ENCODE results near the gene FRYL.
A peak's percentile ranks its signal among the peaks of the same experiment; 100 is the strongest.
"Not testable (repeated sequence)": the region's sequence is repeated elsewhere in the genome, so short reads cannot be mapped to it uniquely, and the experiment has no call there.

FRYL gene

GRCh38 chr4:48774760-48775710, 5.0 kb downstream of the FRYL start:
- no peak overlapping the region for H3K4me3 Mint-ChIP-seq
- no peaks in the 10 kb centered on the region for H3K27me3 Mint-ChIP-seq
- DNase-seq = no peak
- no peaks in the 10 kb centered on the region for H3K9me3 Mint-ChIP-seq
- peaks cover 23% of the 10 kb centered on the region for H3K36me3 Mint-ChIP-seq (ENCODE audit: low read depth)
- H3K27ac Mint-ChIP-seq = no peak overlapping the region
- H3K4me1 Mint-ChIP-seq (ENCODE audit: low read depth) = peaks cover 70% of the 10 kb centered on the region

- H3K4me1 Mint-ChIP-seq (ENCODE audit: low read depth) = peaks cover 76% of the 10 kb centered on the region
- no peaks in the 10 kb centered on the region for H3K9me3 Mint-ChIP-seq
- H3K27me3 Mint-ChIP-seq = no peaks in the 10 kb centered on the region
- H3K4me3 Mint-ChIP-seq = no peak overlapping the region
- H3K36me3 Mint-ChIP-seq (ENCODE audit: low read depth) = peaks cover 21% of the 10 kb centered on the region
- H3K27ac Mint-ChIP-seq = no peak overlapping the region
- no peak for DNase-seq
Measured at GRCh38 chr4:48772556-48772955, 7.5 kb downstream of the FRYL start.

- Mint-ChIP-seq H3K4me1 (ENCODE audit: low read depth) (peaks cover 67% of the 10 kb centered on the region), H3K27me3 (no peaks in the 10 kb centered on the region), H3K9me3 (no peaks in the 10 kb centered on the region), H3K27ac (peak overlapping the region; percentile 41), H3K36me3 (ENCODE audit: low read depth) (peaks cover 20% of the 10 kb centered on the region), H3K4me3 (peak overlapping the region; percentile 25)
- DNase-seq = no peak
Measured at GRCh38 chr4:48767055-48767929, 12.8 kb downstream of the FRYL start.

GRCh38 chr4:48766131-48766792, 13.8 kb downstream of the FRYL start:
- H3K4me1 Mint-ChIP-seq (ENCODE audit: low read depth) = peaks cover 63% of the 10 kb centered on the region
- DNase-seq = no peak
- H3K9me3 Mint-ChIP-seq = no peaks in the 10 kb centered on the region
- H3K27me3 Mint-ChIP-seq = no peaks in the 10 kb centered on the region
- H3K27ac Mint-ChIP-seq = peak overlapping the region; percentile 16
- peaks cover 24% of the 10 kb centered on the region for H3K36me3 Mint-ChIP-seq (ENCODE audit: low read depth)
- H3K4me3 Mint-ChIP-seq = no peak overlapping the region

GRCh38 chr4:48762408-48762807, 17.7 kb downstream of the FRYL start:
- Mint-ChIP-seq H3K9me3 (peaks cover 4% of the 10 kb centered on the region), H3K27me3 (no peaks in the 10 kb centered on the region), H3K4me1 (ENCODE audit: low read depth) (peaks cover 43% of the 10 kb centered on the region), H3K36me3 (ENCODE audit: low read depth) (peaks cover 25% of the 10 kb centered on the region), H3K4me3 (no peak overlapping the region), H3K27ac (no peak overlapping the region)
- no peak for DNase-seq

- H3K27me3 Mint-ChIP-seq = no peaks in the 10 kb centered on the region
Measured at GRCh38 chr4:48761286-48761685, 18.8 kb downstream of the FRYL start.

GRCh38 chr4:48758703-48759102, 21.4 kb downstream of the FRYL start:
- not testable (repeated sequence) for DNase-seq, H3K4me3 Mint-ChIP-seq, H3K27me3 Mint-ChIP-seq, H3K27ac Mint-ChIP-seq
- peaks cover 44% of the 10 kb centered on the region for H3K4me1 Mint-ChIP-seq (ENCODE audit: low read depth)
- peaks cover 25% of the 10 kb centered on the region for H3K36me3 Mint-ChIP-seq (ENCODE audit: low read depth)
- H3K9me3 Mint-ChIP-seq = peaks cover 13% of the 10 kb centered on the region

More at GRCh38 chr4:48761286-48761685, 18.8 kb downstream of the FRYL start:
- Mint-ChIP-seq H3K36me3 (ENCODE audit: low read depth) (peaks cover 20% of the 10 kb centered on the region), H3K9me3 (peaks cover 5% of the 10 kb centered on the region), H3K4me1 (ENCODE audit: low read depth) (peaks cover 41% of the 10 kb centered on the region), H3K4me3 (no peak overlapping the region), H3K27ac (no peak overlapping the region)
- no peak for DNase-seq

- peaks cover 22% of the 10 kb centered on the region for H3K36me3 Mint-ChIP-seq (ENCODE audit: low read depth)
- DNase-seq = no peak
- H3K27ac Mint-ChIP-seq = no peak overlapping the region
- H3K4me3 Mint-ChIP-seq = no peak overlapping the region
- H3K4me1 Mint-ChIP-seq (ENCODE audit: low read depth) = peaks cover 50% of the 10 kb centered on the region
- peaks cover 13% of the 10 kb centered on the region for H3K9me3 Mint-ChIP-seq
- H3K27me3 Mint-ChIP-seq = no peaks in the 10 kb centered on the region
Measured at GRCh38 chr4:48756689-48757220, 23.3 kb downstream of the FRYL start.

GRCh38 chr4:48755281-48755680, 24.8 kb downstream of the FRYL start:
- H3K36me3 Mint-ChIP-seq (ENCODE audit: low read depth) = peaks cover 20% of the 10 kb centered on the region
- no peak overlapping the region for H3K27ac Mint-ChIP-seq
- H3K27me3 Mint-ChIP-seq = no peaks in the 10 kb centered on the region
- H3K9me3 Mint-ChIP-seq = peaks cover 13% of the 10 kb centered on the region
- DNase-seq = no peak
- H3K4me3 Mint-ChIP-seq = no peak overlapping the region
- peaks cover 60% of the 10 kb centered on the region for H3K4me1 Mint-ChIP-seq (ENCODE audit: low read depth)

GRCh38 chr4:48753159-48753558, 26.9 kb downstream of the FRYL start:
- H3K36me3 Mint-ChIP-seq (ENCODE audit: low read depth) = peaks cover 10% of the 10 kb centered on the region
- H3K4me1 Mint-ChIP-seq (ENCODE audit: low read depth) = peaks cover 76% of the 10 kb centered on the region
- peaks cover 10% of the 10 kb centered on the region for H3K9me3 Mint-ChIP-seq
- DNase-seq = no peak
- H3K27ac Mint-ChIP-seq = no peak overlapping the region
- H3K27me3 Mint-ChIP-seq = no peaks in the 10 kb centered on the region
- H3K4me3 Mint-ChIP-seq = no peak overlapping the region

GRCh38 chr4:48752726-48753125, 27.4 kb downstream of the FRYL start:
- Mint-ChIP-seq H3K36me3 (ENCODE audit: low read depth) (peaks cover 8% of the 10 kb centered on the region), H3K27me3 (no peaks in the 10 kb centered on the region), H3K4me3 (no peak overlapping the region), H3K9me3 (peaks cover 10% of the 10 kb centered on the region), H3K27ac (no peak overlapping the region), H3K4me1 (ENCODE audit: low read depth) (peaks cover 76% of the 10 kb centered on the region)
- no peak for DNase-seq

- Mint-ChIP-seq H3K36me3 (ENCODE audit: low read depth) (peaks cover 8% of the 10 kb centered on the region), H3K27me3 (no peaks in the 10 kb centered on the region), H3K4me1 (ENCODE audit: low read depth) (peaks cover 77% of the 10 kb centered on the region), H3K9me3 (peaks cover 10% of the 10 kb centered on the region), H3K4me3 (no peak overlapping the region), H3K27ac (no peak overlapping the region)
- no peak for DNase-seq
Measured at GRCh38 chr4:48752246-48752645, 27.8 kb downstream of the FRYL start.

GRCh38 chr4:48748949-48749596, 31.0 kb downstream of the FRYL start:
- no peak overlapping the region for H3K27ac Mint-ChIP-seq
- H3K4me1 Mint-ChIP-seq (ENCODE audit: low read depth) = peaks cover 80% of the 10 kb centered on the region
- no peak overlapping the region for H3K4me3 Mint-ChIP-seq
- H3K36me3 Mint-ChIP-seq (ENCODE audit: low read depth) = peaks cover 10% of the 10 kb centered on the region
- H3K27me3 Mint-ChIP-seq = no peaks in the 10 kb centered on the region
- no peak for DNase-seq
- H3K9me3 Mint-ChIP-seq = no peaks in the 10 kb centered on the region
